T-helper 2 cell treated with Interferon-gamma antibody and Interleukin-4, amounts not matched to agents 5 μg/mL and 100 μg/mL, for 36 hours (primary cell): ENCODE results near the gene GJB4.
"Not testable (repeated sequence)": the region's sequence is repeated elsewhere in the genome, so short reads cannot be mapped to it uniquely, and the experiment has no call there.

Source experiments
- DNase-seq: peaks from one replicate; pipeline ENCODE4 v3.0.0; 2021; ENCODE audit warnings: low spot score
- H3K27ac Mint-ChIP-seq: one replicate; pipeline ENCODE4 v1.8.0; 2021; ENCODE audit warnings: mild to moderate bottlenecking, mixed read lengths
- H3K27me3 Mint-ChIP-seq: one replicate; pipeline ENCODE4 v1.8.0; 2021; ENCODE audit warnings: low read depth, mixed read lengths
- H3K36me3 Mint-ChIP-seq: one replicate; pipeline ENCODE4 v1.8.0; 2021; ENCODE audit warnings: low read depth, mixed read lengths
- H3K4me1 Mint-ChIP-seq: one replicate; pipeline ENCODE4 v1.8.0; 2021; ENCODE audit warnings: low read depth, mixed read lengths
- H3K4me3 Mint-ChIP-seq: one replicate; pipeline ENCODE4 v1.8.0; 2022; ENCODE audit warnings: mild to moderate bottlenecking, moderate library complexity, mixed read lengths
- H3K9me3 Mint-ChIP-seq: one replicate; pipeline ENCODE4 v1.8.0; 2021; ENCODE audit warnings: mixed read lengths

GJB4 gene

DNA sequence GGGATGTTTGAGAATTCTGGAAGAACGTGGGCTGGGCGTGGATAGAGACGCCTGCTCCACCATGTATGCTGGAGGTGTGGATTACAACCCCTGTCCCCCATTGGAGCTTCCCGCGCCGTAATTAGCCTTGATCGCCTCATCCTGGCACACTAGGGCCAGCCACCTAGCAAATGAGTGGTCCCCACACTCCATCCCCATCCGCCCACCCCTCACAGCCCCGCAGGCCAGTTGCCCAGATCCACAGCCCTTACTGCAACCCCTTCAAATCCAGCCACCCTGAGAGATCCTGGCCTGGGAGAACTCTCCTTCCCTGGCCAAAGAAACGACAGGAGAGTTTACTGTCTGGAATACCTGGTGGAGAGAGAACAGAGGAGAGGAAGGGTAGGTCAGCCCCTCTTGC lies 32.9 kb downstream of the GJB4 start:
- no peak for DNase-seq
- Mint-ChIP-seq H3K4me1 (peaks cover 6% of the 10 kb centered on the region), H3K36me3 (no peaks in the 10 kb centered on the region), H3K27ac (no peak overlapping the region), H3K4me3 (peak overlapping the region; percentile 55), H3K9me3 (no peaks in the 10 kb centered on the region), H3K27me3 (peaks cover 14% of the 10 kb centered on the region)

DNA sequence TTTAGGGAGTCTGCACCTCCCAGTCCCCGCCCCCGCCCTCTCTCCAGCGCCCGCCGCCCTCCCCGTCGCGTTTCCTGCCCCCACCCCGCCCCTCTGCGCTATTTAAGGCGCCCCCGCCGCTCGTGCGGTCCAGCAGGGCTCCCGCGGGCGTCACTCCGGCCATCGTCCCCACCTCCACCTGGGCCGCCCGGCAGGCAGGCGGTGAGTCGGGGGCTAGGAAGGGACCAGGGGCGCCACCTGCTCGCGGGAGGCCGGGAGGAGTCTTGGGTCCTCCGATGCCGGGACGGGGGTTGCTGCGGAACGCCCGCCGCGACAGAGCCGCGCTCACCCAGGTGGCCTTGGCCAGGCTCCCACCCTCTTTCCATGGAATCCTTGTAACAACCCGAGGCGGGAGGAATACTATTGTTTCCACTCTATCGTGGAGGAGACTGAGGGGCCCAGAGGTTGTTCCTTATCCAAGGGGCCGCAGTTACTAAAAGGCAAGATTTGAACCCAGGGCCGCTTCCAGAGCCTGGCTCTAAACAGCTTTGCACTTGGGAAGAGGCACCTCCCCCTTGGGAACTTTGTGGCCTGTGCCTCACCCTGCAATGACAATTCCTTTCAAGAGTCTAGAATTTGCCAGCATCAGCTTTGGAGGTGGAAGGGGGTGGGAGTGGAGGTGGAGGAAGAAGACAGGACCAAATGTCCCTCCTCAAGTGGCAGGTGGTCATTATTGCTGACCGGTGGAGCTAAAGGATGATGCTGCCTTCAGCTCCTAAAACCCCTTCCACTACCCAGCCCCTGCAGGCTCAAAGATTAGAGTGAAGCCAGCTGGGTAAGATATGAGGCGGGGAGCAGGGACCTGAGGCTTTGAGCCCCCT lies 33.6 kb downstream of the GJB4 start, which contains the start of gene GJA4:
GJA4 (plus strand) TSS at position 132 of the 860 bp plus-strand sequence. CDS start 1,215 bp downstream, outside the sequence.
- H3K27ac Mint-ChIP-seq: no peak within 1 kb of the TSS
- no peaks in the 10 kb centered on the region for H3K36me3 Mint-ChIP-seq
- H3K4me1 Mint-ChIP-seq: peaks cover 6% of the 10 kb centered on the region
- H3K4me3 Mint-ChIP-seq: peak within 1 kb of the TSS; percentile 55
- no peaks in the 10 kb centered on the region for H3K9me3 Mint-ChIP-seq
- no peak for DNase-seq
- peaks cover 14% of the 10 kb centered on the region for H3K27me3 Mint-ChIP-seq

DNA sequence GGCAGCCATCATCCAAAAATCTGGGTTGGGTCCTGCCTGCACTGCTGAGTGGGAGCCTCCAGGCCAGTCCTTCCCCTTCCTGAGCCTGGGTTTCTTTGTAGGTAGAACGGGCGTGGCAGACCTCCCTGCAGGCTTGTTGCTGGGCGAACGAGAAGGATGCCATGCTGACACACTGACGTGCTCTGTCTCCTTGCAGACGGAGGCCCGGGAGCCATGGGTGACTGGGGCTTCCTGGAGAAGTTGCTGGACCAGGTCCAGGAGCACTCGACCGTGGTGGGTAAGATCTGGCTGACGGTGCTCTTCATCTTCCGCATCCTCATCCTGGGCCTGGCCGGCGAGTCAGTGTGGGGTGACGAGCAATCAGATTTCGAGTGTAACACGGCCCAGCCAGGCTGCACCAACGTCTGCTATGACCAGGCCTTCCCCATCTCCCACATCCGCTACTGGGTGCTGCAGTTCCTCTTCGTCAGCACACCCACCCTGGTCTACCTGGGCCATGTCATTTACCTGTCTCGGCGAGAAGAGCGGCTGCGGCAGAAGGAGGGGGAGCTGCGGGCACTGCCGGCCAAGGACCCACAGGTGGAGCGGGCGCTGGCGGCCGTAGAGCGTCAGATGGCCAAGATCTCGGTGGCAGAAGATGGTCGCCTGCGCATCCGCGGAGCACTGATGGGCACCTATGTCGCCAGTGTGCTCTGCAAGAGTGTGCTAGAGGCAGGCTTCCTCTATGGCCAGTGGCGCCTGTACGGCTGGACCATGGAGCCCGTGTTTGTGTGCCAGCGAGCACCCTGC lies 34.7 kb downstream of the GJB4 start:
- no peak overlapping the region for H3K27ac Mint-ChIP-seq
- no peak for DNase-seq
- H3K4me3 Mint-ChIP-seq: no peak overlapping the region
- no peaks in the 10 kb centered on the region for H3K9me3 Mint-ChIP-seq
- H3K36me3 Mint-ChIP-seq: no peaks in the 10 kb centered on the region
- H3K4me1 Mint-ChIP-seq: peaks cover 6% of the 10 kb centered on the region
- peaks cover 14% of the 10 kb centered on the region for H3K27me3 Mint-ChIP-seq

DNA sequence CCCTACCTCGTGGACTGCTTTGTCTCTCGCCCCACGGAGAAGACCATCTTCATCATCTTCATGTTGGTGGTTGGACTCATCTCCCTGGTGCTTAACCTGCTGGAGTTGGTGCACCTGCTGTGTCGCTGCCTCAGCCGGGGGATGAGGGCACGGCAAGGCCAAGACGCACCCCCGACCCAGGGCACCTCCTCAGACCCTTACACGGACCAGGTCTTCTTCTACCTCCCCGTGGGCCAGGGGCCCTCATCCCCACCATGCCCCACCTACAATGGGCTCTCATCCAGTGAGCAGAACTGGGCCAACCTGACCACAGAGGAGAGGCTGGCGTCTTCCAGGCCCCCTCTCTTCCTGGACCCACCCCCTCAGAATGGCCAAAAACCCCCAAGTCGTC lies 35.2 kb downstream of the GJB4 start:
- Mint-ChIP-seq H3K9me3 (no peaks in the 10 kb centered on the region), H3K36me3 (no peaks in the 10 kb centered on the region), H3K27ac (no peak overlapping the region), H3K4me1 (peaks cover 6% of the 10 kb centered on the region), H3K4me3 (no peak overlapping the region), H3K27me3 (peaks cover 11% of the 10 kb centered on the region)
- no peak for DNase-seq

DNA sequence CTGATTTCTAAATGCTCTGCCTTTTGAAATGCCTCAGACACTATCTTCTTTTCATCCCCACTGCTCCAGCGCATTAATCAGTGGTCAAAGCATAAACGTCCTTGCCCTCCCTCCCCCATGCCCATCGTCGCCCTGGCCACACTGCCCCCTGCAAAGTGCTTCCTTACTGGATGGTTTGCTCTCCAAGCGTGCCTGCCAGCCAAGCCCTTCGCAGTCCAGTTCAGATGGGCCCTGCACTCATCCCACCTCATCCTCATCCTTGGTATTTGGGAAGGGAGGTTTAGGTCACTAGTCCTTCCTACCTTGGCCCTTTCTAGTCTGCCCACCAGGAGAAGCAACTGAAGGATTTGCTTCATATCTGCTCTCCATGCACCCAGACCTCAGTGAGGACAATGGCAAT lies 36.4 kb downstream of the GJB4 start:
- no peak overlapping the region for H3K27ac Mint-ChIP-seq
- peaks cover 2% of the 10 kb centered on the region for H3K4me1 Mint-ChIP-seq
- H3K4me3 Mint-ChIP-seq: no peak overlapping the region
- peaks cover 11% of the 10 kb centered on the region for H3K27me3 Mint-ChIP-seq
- no peak for DNase-seq
- no peaks in the 10 kb centered on the region for H3K36me3 Mint-ChIP-seq
- H3K9me3 Mint-ChIP-seq: no peaks in the 10 kb centered on the region

DNA sequence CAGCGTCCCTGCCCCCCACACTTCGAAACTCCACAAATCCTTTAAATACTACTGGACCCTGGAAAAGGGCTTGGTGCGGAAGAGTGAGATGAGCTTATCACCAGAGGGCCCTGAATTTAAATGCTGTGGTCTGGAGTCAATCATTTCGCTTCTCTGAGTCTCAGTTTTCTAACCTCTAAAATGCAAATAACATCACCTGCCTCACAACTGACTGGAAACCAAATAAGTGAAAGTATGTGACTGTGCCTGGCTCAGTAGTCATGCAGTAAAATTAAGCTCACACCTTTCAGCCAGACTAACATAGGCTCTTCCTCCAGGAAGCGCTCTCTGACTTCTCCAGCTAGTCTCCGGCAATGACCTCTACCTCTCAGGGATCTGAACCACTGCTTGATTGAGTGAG lies 37.5 kb downstream of the GJB4 start:
- H3K27ac Mint-ChIP-seq: no peak overlapping the region
- no peak overlapping the region for H3K4me3 Mint-ChIP-seq
- peaks cover 2% of the 10 kb centered on the region for H3K4me1 Mint-ChIP-seq
- H3K9me3 Mint-ChIP-seq: no peaks in the 10 kb centered on the region
- no peak for DNase-seq
- H3K27me3 Mint-ChIP-seq: peaks cover 6% of the 10 kb centered on the region
- H3K36me3 Mint-ChIP-seq: no peaks in the 10 kb centered on the region

DNA sequence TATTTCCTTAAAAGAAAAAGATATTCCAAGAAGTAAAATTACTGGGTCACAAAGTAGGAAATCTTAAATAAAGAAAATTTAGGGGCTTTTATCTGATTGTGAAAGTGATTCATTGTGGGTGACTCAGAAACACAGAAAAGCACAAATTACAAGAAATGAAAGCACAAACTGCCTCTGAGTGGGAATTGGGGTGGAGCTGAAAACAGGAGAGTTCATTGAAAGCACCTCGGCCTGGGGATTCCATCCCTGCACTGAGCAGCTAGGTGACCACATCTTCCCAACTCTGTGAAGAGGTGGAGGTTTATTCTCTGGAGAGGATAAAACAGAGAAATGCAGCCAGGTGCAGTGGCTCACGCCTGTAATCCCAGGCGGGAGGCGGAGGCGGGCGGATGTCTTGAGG lies 40.7 kb downstream of the GJB4 start:
- DNase-seq: peak; percentile 32
- H3K27ac Mint-ChIP-seq: no peak overlapping the region
- H3K9me3 Mint-ChIP-seq: peaks cover 4% of the 10 kb centered on the region
- peaks cover 2% of the 10 kb centered on the region for H3K4me1 Mint-ChIP-seq
- no peak overlapping the region for H3K4me3 Mint-ChIP-seq
- no peaks in the 10 kb centered on the region for H3K27me3 Mint-ChIP-seq
- no peaks in the 10 kb centered on the region for H3K36me3 Mint-ChIP-seq

DNA sequence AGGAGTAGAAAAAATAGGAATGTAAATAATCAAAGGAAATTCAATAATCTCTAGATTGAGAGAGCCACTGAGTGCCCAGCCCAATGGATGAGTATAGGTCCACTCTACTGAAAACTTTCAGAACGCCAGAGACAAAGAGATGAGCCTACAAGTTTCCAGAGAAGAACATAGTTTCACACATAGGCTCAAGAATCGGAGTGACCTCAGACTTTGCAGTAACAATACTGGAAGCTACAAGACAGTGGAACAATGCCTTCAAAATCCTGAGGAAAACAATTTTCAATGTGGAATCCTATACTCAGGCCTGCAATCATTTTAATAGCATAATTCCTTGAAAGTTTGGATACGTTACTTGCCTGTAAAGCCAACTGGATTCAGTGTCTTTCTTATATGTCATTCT lies 44.2 kb downstream of the GJB4 start:
- Mint-ChIP-seq H3K27me3 (no peaks in the 10 kb centered on the region), H3K9me3 (peaks cover 4% of the 10 kb centered on the region), H3K4me3 (no peak overlapping the region), H3K36me3 (no peaks in the 10 kb centered on the region), H3K4me1 (peaks cover 2% of the 10 kb centered on the region), H3K27ac (no peak overlapping the region)
- DNase-seq: no peak

DNA sequence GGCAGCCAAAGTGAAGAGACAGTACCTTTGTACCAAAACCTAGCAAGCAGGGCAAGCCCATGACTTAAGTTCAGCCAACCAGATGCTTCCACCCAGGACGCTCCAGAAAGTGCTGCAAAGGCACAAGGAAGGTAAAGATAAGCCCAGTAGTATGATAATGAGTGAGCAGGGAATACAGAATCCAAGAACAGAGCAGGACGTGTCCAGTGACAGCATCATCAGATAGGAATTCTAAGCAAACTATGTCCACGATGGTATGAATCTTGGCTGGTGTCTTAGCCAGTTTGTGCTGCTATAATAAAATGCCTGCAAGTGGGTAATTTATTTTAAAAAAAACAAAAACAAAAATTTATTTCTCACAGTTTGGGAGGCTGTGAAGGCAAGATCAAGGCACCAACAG lies 46.9 kb downstream of the GJB4 start:
- Mint-ChIP-seq H3K36me3 (no peaks in the 10 kb centered on the region), H3K9me3 (peaks cover 8% of the 10 kb centered on the region), H3K4me3 (no peak overlapping the region), H3K4me1 (peaks cover 3% of the 10 kb centered on the region), H3K27me3 (no peaks in the 10 kb centered on the region), H3K27ac (no peak overlapping the region)
- no peak for DNase-seq

DNA sequence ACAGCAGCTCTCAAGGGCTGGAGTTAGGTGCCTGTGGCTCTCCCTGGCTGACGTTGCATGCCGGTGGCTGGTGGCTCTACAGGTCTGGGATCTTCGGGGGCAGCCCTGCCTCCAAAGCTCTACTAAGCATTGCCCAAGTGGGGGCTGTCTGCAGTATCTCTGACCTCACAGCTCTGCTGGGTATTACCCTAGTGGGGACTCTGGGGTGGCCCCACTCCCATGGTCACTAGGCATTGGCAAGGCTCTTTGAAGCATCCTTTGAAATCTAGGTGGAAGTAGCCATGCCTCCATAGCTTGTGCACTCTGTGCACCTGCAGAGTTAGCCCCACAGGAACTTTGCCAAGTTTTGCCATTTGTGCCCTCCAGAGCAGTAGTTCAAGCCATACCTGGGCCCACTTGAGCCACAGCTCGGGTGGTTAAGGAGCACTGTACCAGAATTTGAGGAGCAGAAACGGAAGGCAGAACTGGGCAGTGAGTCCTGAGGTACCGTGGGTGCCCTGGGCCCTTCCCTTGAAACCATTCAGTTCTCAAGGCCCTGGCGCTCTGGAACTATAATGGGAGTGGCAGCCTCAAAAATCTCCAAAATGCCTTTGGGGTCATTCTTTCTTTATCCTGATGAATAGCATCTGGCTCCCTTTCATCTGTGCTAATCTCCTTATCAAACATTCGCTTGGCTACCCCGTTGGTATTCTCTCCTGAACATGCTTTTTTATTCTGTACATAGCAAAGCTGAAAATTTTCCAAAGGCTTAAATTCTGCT lies 48.7 kb downstream of the GJB4 start:
- no peak for DNase-seq
- Mint-ChIP-seq H3K27ac (no peak overlapping the region), H3K4me3 (no peak overlapping the region), H3K9me3 (peaks cover 11% of the 10 kb centered on the region), H3K4me1 (peaks cover 3% of the 10 kb centered on the region), H3K27me3 (no peaks in the 10 kb centered on the region), H3K36me3 (no peaks in the 10 kb centered on the region)

DNA sequence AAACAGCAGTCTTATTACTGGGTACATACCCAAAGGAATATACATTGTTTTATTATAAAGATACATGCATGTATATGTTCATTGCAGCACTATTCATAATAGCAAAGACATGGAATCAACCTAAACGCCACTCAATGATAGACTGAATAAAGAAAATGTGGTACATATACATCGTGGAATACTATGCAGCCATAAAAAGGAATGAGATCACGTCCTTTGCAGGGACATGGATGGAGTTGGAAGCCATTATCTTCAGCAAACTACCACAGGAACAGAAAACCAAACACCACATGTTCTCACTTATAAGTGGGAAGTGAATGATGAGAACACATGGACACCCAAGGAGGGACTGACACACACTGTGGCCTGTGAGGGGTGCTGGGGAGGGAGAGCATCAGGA lies 51.2 kb downstream of the GJB4 start:
- not testable (repeated sequence) for H3K27me3 Mint-ChIP-seq, H3K36me3 Mint-ChIP-seq, DNase-seq, H3K4me3 Mint-ChIP-seq, H3K4me1 Mint-ChIP-seq, H3K9me3 Mint-ChIP-seq, H3K27ac Mint-ChIP-seq
